Measurements from ENCODE around the gene PAPPA.

- TF ChIP-seq CTCF (IDR thresholded peaks at IDR 0.05) (no peak), POLR2A (IDR thresholded peaks at IDR 0.05) (no peak)
Observed at GRCh38 chr9:116278326-116278725, 124.7 kb downstream of the PAPPA start.
